SK-N-SH treated with all-trans-retinoic acid at 6 μM for 48 hours (cell line): ENCODE measurements around the gene EIF5B.
"Not testable (repeated sequence)": the region's sequence is repeated elsewhere in the genome, so short reads cannot be mapped to it uniquely, and the experiment has no call there.

Experiments
- ATAC-seq: fragments of 200-7000 bp; cut with Tn5 transposase; 3 replicates; pipeline ENCODE4 v1.9.1; 2020; ENCODE audit warnings: mild to moderate bottlenecking, moderate library complexity
- ARNTL ChIP-seq: fragments of 450-650 bp; formaldehyde crosslinking; IDR thresholded peaks from 2 replicates; pipeline ENCODE4 v1.5.0; 2020; ENCODE audit warnings: low read depth, mild to moderate bottlenecking, moderate library complexity, borderline replicate concordance
- BACH2 ChIP-seq: fragments of 250-450 bp; sonication (Bioruptor Pico); IDR thresholded peaks from 2 replicates; pipeline ENCODE4 v1.9.0; 2021; ENCODE audit warnings: mild to moderate bottlenecking, borderline replicate concordance
- CREB5 ChIP-seq: fragments of 250-450 bp; sonication (Bioruptor Pico); IDR thresholded peaks from 2 replicates; pipeline ENCODE4 v1.5.1; 2020; ENCODE audit warnings: low read depth, mild to moderate bottlenecking, moderate library complexity
- CSRNP3 ChIP-seq: fragments of 250-450 bp; sonication (Bioruptor Pico); IDR thresholded peaks from 2 replicates; pipeline ENCODE4 v1.5.1; 2021; ENCODE audit warnings: mild to moderate bottlenecking, moderate library complexity
- ESRRG ChIP-seq: fragments of 250-450 bp; sonication (Bioruptor Pico); IDR thresholded peaks from 2 replicates; pipeline ENCODE4 v1.6.1; 2021; ENCODE audit warnings: mild to moderate bottlenecking
- GLIS3 ChIP-seq: fragments of 250-450 bp; sonication (Bioruptor Pico); IDR thresholded peaks from 2 replicates; pipeline ENCODE4 v1.5.0; 2020; ENCODE audit warnings: mild to moderate bottlenecking, moderate library complexity
- ISL1 ChIP-seq: fragments of 250-450 bp; sonication (Bioruptor Pico); IDR thresholded peaks from 2 replicates; pipeline ENCODE4 v2.1.2; 2022; ENCODE audit warnings: mild to moderate bottlenecking, moderate library complexity
- OSR1 ChIP-seq: fragments of 250-450 bp; sonication (Bioruptor Pico); IDR thresholded peaks from 2 replicates; pipeline ENCODE4 v1.8.0; 2022; ENCODE audit warnings: moderate library complexity, mild to moderate bottlenecking, inconsistent platforms
- PATZ1 ChIP-seq: fragments of 250-450 bp; sonication (Bioruptor Pico); IDR thresholded peaks from 2 replicates; pipeline ENCODE4 v1.8.0; 2020; ENCODE audit warnings: mild to moderate bottlenecking, moderate library complexity, borderline replicate concordance
- POU6F1 ChIP-seq: fragments of 250-450 bp; sonication (Bioruptor Pico); IDR thresholded peaks from 2 replicates; pipeline ENCODE4 v1.8.0; 2021; ENCODE audit warnings: low read depth, mild to moderate bottlenecking, moderate library complexity, borderline replicate concordance
- PPARA ChIP-seq: fragments of 250-450 bp; sonication (Bioruptor Pico); IDR thresholded peaks from 2 replicates; pipeline ENCODE4 v1.5.0; 2020; ENCODE audit warnings: mild to moderate bottlenecking, borderline replicate concordance
- RARB ChIP-seq: fragments of 250-450 bp; sonication (Bioruptor Pico); IDR thresholded peaks from 2 replicates; pipeline ENCODE4 v1.8.0; 2021; ENCODE audit warnings: mild to moderate bottlenecking, moderate library complexity
- SNAI2 ChIP-seq: fragments of 250-450 bp; sonication (Bioruptor Pico); IDR thresholded peaks from 2 replicates; pipeline ENCODE4 v1.5.0; 2020; ENCODE audit warnings: mild to moderate bottlenecking, moderate library complexity
- TCF4 ChIP-seq: fragments of 250-450 bp; sonication (Bioruptor Pico); IDR thresholded peaks from 2 replicates; pipeline ENCODE4 v1.8.0; 2021; ENCODE audit warnings: mild to moderate bottlenecking, moderate library complexity, borderline replicate concordance
- TOX ChIP-seq: fragments of 250-450 bp; sonication (Bioruptor Pico); IDR thresholded peaks from 2 replicates; pipeline ENCODE4 v1.8.0; 2021; ENCODE audit warnings: mild to moderate bottlenecking, moderate library complexity, borderline replicate concordance
- TSHZ2 ChIP-seq: fragments of 250-450 bp; sonication (Bioruptor Pico); IDR thresholded peaks from 2 replicates; pipeline ENCODE4 v1.5.0; 2020; ENCODE audit warnings: mild to moderate bottlenecking, moderate library complexity
- ZC3H10 ChIP-seq: fragments of 250-450 bp; sonication (Bioruptor Pico); IDR thresholded peaks from 2 replicates; pipeline ENCODE4 v1.5.1; 2021; ENCODE audit warnings: mild to moderate bottlenecking, moderate library complexity
- ZFP30 ChIP-seq: fragments of 450-650 bp; formaldehyde crosslinking; IDR thresholded peaks from 2 replicates; pipeline ENCODE4 v1.5.0; 2022; ENCODE audit warnings: mild to moderate bottlenecking, moderate library complexity
- ZNF70 ChIP-seq: fragments of 450-650 bp; formaldehyde crosslinking; IDR thresholded peaks from 2 replicates; pipeline ENCODE4 v1.5.0; 2020; ENCODE audit warnings: mild to moderate bottlenecking, moderate library complexity

The EIF5B gene

GRCh38 chr2:99340669-99341236, 3.6 kb downstream of the EIF5B start (continued):
- TF ChIP-seq TSHZ2 (CRISPR knock-in tag) (no peak), ZC3H10 (CRISPR knock-in tag) (no peak)

GRCh38 chr2:99342536-99342935, 5.3 kb downstream of the EIF5B start:
- TF ChIP-seq POU6F1 (CRISPR knock-in tag) (no peak), TOX (no peak), RARB (CRISPR knock-in tag) (no peak), ZNF70 (CRISPR knock-in tag) (no peak), OSR1 (CRISPR knock-in tag) (no peak), GLIS3 (CRISPR knock-in tag) (no peak), CSRNP3 (CRISPR knock-in tag) (no peak), ISL1 (CRISPR knock-in tag) (no peak), CREB5 (no peak), PPARA (CRISPR knock-in tag) (no peak), ZC3H10 (CRISPR knock-in tag) (no peak)

GRCh38 chr2:99345446-99345845, 8.3 kb downstream of the EIF5B start:
- ATAC-seq, result not testable (repeated sequence)

More at GRCh38 chr2:99342536-99342935, 5.3 kb downstream of the EIF5B start:
- no peak for ATAC-seq

- ATAC-seq, result no peak
- TF ChIP-seq ESRRG (CRISPR knock-in tag) (no peak), OSR1 (CRISPR knock-in tag) (no peak), GLIS3 (CRISPR knock-in tag) (no peak), ZFP30 (CRISPR knock-in tag) (no peak), BACH2 (CRISPR knock-in tag) (no peak)
These were observed 9.0 kb downstream of the EIF5B start for GRCh38 chr2:99346218-99346617.

GRCh38 chr2:99348173-99348572, 11.0 kb downstream of the EIF5B start:
- TF ChIP-seq SNAI2 (no peak), CSRNP3 (CRISPR knock-in tag) (no peak), ARNTL (CRISPR knock-in tag) (no peak), BACH2 (CRISPR knock-in tag) (no peak), PPARA (CRISPR knock-in tag) (no peak), PATZ1 (CRISPR knock-in tag) (no peak), ISL1 (CRISPR knock-in tag) (no peak), RARB (CRISPR knock-in tag) (no peak), GLIS3 (CRISPR knock-in tag) (no peak), TOX (no peak), ZC3H10 (CRISPR knock-in tag) (no peak), ZFP30 (CRISPR knock-in tag) (no peak), POU6F1 (CRISPR knock-in tag) (no peak), ESRRG (CRISPR knock-in tag) (no peak), TCF4 (CRISPR knock-in tag) (no peak)
- no peak for ATAC-seq
